Smooth muscle cell (in vitro differentiated cells): ENCODE measurements around the gene GPATCH1. TPM values are rescaled to one million over a fixed set of nuclear protein-coding genes. Genes with fewer than 3 reads are reported as not detected.

Experiments used
- DNase-seq: peaks from one replicate; lab custom pipeline; 2025; ENCODE audit not compliant: unreplicated experiment; lab: John Stamatoyannopoulos, UW
- H2AFZ ChIP-seq: fragments of 200-600 bp; sonication (generic); 2 replicates; pipeline ENCODE4 v1.6.0; 2016; ENCODE audit warnings: antibody characterized with exemption, low read depth, mild to moderate bottlenecking
- H3F3A ChIP-seq: fragments of 200-600 bp; sonication (generic); 2 replicates; pipeline ENCODE4 v1.6.0; 2017; ENCODE audit warnings: antibody characterized with exemption, low read depth
- H3K27ac ChIP-seq: fragments of 200-600 bp; sonication (generic); 2 replicates; pipeline ENCODE4 v1.5.1; 2016; ENCODE audit warnings: low read depth, mild to moderate bottlenecking
- H3K27me3 ChIP-seq: fragments of 200-600 bp; sonication (generic); 2 replicates; pipeline ENCODE4 v1.6.1; 2016; ENCODE audit warnings: low read depth, mild to moderate bottlenecking
- H3K36me3 ChIP-seq: fragments of 200-600 bp; sonication (generic); 2 replicates; pipeline ENCODE4 v1.5.1; 2016; ENCODE audit warnings: low read depth
- H3K4me1 ChIP-seq: fragments of 200-600 bp; sonication (generic); 2 replicates; pipeline ENCODE4 v1.5.1; 2016; ENCODE audit warnings: low read depth
- H3K4me2 ChIP-seq: fragments of 200-600 bp; sonication (generic); 2 replicates; pipeline ENCODE4 v1.6.0; 2016; ENCODE audit warnings: mild to moderate bottlenecking
- H3K4me3 ChIP-seq: fragments of 200-600 bp; sonication (generic); 2 replicates; pipeline ENCODE4 v1.5.1; 2016; ENCODE audit warnings: mild to moderate bottlenecking
- H3K79me2 ChIP-seq: fragments of 200-600 bp; sonication (generic); 2 replicates; pipeline ENCODE4 v1.6.0; 2016; ENCODE audit warnings: low read depth, mild to moderate bottlenecking
- H3K9ac ChIP-seq: fragments of 200-600 bp; sonication (generic); 2 replicates; pipeline ENCODE4 v1.6.0; 2016; ENCODE audit warnings: low read depth
- H3K9me3 ChIP-seq: fragments of 200-600 bp; sonication (generic); replicated peaks from 2 replicates; pipeline ENCODE4 v1.5.1; 2016; ENCODE audit warnings: low read depth
- H4K20me1 ChIP-seq: fragments of 200-600 bp; sonication (generic); 2 replicates; pipeline ENCODE4 v1.6.0; 2016; ENCODE audit warnings: low read depth
- WGBS: methylation state at CpG from one replicate; pipeline ENCODE4 v1.1.7; 2016; ENCODE audit warnings: low lambda C conversion rate; 5-methylcytosine and 5-hydroxymethylcytosine counted together
- polyA plus RNA-seq: library from polyadenylated mRNA; unstranded; fragments of >200 nt; fragmentation: Nextera tagmentation; extraction: Ambion mirVana; gene quantifications from 2 replicates; pipeline ENCODE4 v1.2.1, GENCODE V29; 2016
- total RNA-seq: library from RNA; depleted of rRNA; stranded (reverse); fragments of >200 nt; gene quantifications from 2 replicates; pipeline ENCODE4 v1.2.3, GENCODE V29; 2014
- TF ChIP-seq, protein P1 (sequence below): fragments of 200-600 bp; sonication (generic); IDR thresholded peaks from 2 replicates; pipeline ENCODE4 v1.5.1; 2017; ENCODE audit warnings: borderline replicate concordance, mild to moderate bottlenecking, antibody characterized with exemption; ENCODE audit not compliant: insufficient read depth, poor library complexity, severe bottlenecking

GPATCH1 gene
- total and polyA plus RNA-seq, 2 experiments from 2014 or later, result 2.8 to 4.3 TPM

DNA sequence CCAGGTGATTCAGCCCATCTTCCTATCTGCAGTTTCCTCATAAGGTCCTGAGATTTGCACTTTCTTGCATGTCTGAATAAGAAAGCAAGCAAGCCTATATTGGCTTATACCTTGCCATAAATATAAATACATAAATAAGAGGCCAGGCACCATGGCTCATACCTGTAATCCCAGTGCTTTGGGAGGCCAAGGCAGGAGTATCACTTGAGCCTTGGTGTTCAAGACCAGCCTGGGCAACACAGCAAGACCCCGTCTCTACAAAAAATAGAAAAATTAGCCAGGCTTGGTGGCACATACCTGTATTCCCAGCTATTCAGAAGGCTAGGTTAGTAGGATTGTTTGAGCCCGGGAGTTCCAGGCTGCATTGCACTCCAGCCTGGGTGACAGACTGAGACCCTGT is 5.5 kb upstream of the GPATCH1 start:
- peaks cover 7% of the 10 kb centered on the region for H3F3A ChIP-seq
- no peak overlapping the region for H3K4me2 ChIP-seq
- H3K4me3 ChIP-seq, result no peak overlapping the region
- no peak overlapping the region for H3K27ac ChIP-seq
- H3K9ac ChIP-seq, result no peak overlapping the region
- no peaks in the 10 kb centered on the region for H3K4me1 ChIP-seq
- no peaks in the 10 kb centered on the region for H3K9me3 ChIP-seq
- no peak for DNase-seq
- H4K20me1 ChIP-seq, result no peaks in the 10 kb centered on the region
- TF ChIP-seq, protein P1, sequence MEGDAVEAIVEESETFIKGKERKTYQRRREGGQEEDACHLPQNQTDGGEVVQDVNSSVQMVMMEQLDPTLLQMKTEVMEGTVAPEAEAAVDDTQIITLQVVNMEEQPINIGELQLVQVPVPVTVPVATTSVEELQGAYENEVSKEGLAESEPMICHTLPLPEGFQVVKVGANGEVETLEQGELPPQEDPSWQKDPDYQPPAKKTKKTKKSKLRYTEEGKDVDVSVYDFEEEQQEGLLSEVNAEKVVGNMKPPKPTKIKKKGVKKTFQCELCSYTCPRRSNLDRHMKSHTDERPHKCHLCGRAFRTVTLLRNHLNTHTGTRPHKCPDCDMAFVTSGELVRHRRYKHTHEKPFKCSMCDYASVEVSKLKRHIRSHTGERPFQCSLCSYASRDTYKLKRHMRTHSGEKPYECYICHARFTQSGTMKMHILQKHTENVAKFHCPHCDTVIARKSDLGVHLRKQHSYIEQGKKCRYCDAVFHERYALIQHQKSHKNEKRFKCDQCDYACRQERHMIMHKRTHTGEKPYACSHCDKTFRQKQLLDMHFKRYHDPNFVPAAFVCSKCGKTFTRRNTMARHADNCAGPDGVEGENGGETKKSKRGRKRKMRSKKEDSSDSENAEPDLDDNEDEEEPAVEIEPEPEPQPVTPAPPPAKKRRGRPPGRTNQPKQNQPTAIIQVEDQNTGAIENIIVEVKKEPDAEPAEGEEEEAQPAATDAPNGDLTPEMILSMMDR, result no peak
- WGBS, result 91% methylated on average over 2 of the region's 2 CpGs
- no peaks in the 10 kb centered on the region for H3K27me3 ChIP-seq
- H2AFZ ChIP-seq, result no peak overlapping the region
- H3K36me3 ChIP-seq, result no peaks in the 10 kb centered on the region
- H3K79me2 ChIP-seq, result no peaks in the 10 kb centered on the region

GRCh38 chr19:33085570-33086128 is 4.7 kb downstream of the GPATCH1 start:
- Histone ChIP-seq H3K27me3 (no peaks in the 10 kb centered on the region), H3K9ac (no peak overlapping the region), H3K36me3 (peaks cover 5% of the 10 kb centered on the region), H3K79me2 (peaks cover 10% of the 10 kb centered on the region), H3K27ac (no peak overlapping the region), H3K4me1 (no peaks in the 10 kb centered on the region), H4K20me1 (no peaks in the 10 kb centered on the region), H3K4me3 (no peak overlapping the region), H3F3A (no peaks in the 10 kb centered on the region), H2AFZ (no peak overlapping the region), H3K9me3 (no peaks in the 10 kb centered on the region), H3K4me2 (no peak overlapping the region)
- no peak for DNase-seq
- TF ChIP-seq, protein P1, result no peak
- 77% methylated on average over 3 of the region's 3 CpGs for WGBS

DNA sequence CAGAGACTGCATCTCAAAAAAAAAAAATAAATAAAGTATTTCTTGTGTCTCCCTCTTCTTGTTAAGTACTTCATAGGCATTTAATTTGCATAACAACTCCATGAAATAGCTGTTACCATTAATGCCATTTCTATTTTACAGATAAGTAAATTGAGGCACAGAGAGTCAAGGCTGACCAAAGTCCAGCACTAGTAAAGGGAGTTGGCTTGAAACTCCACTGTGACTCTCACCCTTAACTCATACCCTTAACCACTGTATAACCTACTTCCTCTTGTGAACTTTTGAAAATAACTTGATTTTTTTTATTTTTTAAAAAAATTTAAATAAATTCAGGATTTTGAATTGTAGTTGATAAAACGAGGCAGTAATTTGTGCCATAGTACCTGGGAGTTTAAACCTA is 6.0 kb downstream of the GPATCH1 start:
- H3K79me2 ChIP-seq, result peaks cover 8% of the 10 kb centered on the region

More for the DNA sequence above, 6.0 kb downstream of the GPATCH1 start:
- Histone ChIP-seq H3F3A (no peaks in the 10 kb centered on the region), H3K27me3 (no peaks in the 10 kb centered on the region), H3K9ac (no peak overlapping the region), H3K9me3 (no peaks in the 10 kb centered on the region), H4K20me1 (no peaks in the 10 kb centered on the region), H3K27ac (no peak overlapping the region), H3K4me2 (no peak overlapping the region), H3K4me1 (no peaks in the 10 kb centered on the region), H3K4me3 (no peak overlapping the region), H2AFZ (no peak overlapping the region), H3K36me3 (peaks cover 8% of the 10 kb centered on the region)
- TF ChIP-seq, protein P1, result no peak
- 91% methylated on average over 1 of the region's 1 CpG for WGBS
- DNase-seq, result no peak
